GM21360 (cell line): Measurements from ENCODE around the gene SCP2.
"Not testable (repeated sequence)": the region's sequence is repeated elsewhere in the genome, so short reads cannot be mapped to it uniquely, and the experiment has no call there.

Source experiments
- ATAC-seq: cut with Tn5 transposase; IDR thresholded peaks from one replicate; pipeline ENCODE4 v1.9.1; 2021; ENCODE audit warnings: mild to moderate bottlenecking, moderate library complexity; ENCODE audit not compliant: unreplicated experiment

The SCP2 gene

GRCh38 chr1:52963101-52963500 lies 36.0 kb downstream of the SCP2 start:
- no peak for ATAC-seq

DNA sequence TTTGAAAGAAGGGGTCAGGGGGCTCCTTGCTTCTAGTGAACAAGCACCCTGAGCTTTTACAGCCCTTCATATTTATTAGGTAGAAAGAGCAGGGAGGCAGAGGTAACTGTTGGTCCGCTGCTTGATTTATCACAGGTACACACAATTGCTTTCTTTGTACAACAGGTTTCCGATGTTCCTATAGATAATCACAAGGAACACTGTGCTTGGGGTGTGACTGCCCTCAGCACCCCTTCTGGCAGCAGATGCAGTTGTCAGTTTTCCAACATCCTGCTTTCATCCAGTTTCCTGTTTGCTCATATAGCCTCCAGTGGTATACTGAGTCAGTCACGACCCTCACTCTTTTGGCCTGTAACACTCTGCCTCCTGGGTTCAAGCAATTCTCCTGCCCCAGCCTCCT lies 40.6 kb downstream of the SCP2 start:
- no peak for ATAC-seq

DNA sequence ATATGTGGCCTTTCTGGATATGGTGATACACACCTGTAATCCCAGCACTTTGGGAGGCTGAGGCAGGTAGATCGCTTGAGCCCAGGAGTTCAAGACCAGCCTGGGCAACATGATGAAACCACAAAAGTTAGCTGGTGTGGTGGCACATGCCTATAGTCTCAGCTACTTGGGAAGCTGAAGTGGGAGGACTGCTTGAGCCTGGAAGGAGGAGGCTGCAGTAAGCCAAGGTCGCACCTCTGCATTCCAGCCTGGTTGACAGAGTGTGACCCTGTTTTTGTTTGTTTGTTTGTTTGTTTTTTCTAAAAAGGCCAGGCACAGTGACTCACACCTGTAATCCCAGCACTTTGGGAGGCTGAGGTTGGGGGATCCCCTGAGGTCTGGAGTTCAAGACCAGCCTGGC lies 42.2 kb downstream of the SCP2 start:
- ATAC-seq, result not testable (repeated sequence)

DNA sequence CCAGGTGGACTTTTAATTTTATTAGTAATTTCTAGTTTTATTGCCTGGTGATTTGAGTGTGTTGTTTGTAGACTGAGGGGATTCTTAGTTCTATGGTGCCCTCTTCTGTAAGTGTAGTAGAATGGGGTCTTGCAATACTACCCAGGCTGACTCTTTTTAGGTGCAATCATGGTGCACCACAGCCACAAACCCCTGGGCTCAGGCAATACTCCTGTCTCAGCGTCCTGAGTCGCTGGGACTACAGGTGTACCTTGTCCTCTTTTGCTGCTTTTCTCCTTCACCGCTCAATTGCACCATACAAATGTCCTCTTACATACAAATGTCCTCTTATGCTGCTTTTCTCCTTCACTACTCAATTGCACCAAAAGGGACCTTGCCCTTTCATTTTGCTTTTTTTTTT lies 43.1 kb downstream of the SCP2 start:
- no peak for ATAC-seq

DNA sequence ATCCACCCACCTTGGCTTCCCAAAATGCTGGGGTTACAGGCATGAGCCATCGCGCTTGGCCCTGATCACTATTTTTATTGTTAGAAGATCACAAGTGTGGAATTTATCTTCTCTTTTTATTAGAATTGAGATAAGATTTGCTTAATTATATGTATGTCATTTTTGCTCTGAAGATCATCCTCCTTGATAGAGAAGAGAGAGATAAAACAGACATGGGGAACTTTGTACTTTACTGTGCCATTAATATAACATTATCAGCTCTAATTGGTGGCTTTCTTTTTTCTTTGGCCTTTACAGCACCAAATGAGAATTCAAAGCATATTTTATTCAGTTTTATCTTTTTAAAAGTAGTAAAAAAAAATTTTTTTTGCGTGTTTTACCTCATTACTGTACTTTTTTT lies 46.8 kb downstream of the SCP2 start:
- no peak for ATAC-seq

GRCh38 chr1:52976183-52977035 lies 49.3 kb downstream of the SCP2 start:
- no peak for ATAC-seq

GRCh38 chr1:52978045-52978444 lies 51.0 kb downstream of the SCP2 start:
- ATAC-seq, result no peak

DNA sequence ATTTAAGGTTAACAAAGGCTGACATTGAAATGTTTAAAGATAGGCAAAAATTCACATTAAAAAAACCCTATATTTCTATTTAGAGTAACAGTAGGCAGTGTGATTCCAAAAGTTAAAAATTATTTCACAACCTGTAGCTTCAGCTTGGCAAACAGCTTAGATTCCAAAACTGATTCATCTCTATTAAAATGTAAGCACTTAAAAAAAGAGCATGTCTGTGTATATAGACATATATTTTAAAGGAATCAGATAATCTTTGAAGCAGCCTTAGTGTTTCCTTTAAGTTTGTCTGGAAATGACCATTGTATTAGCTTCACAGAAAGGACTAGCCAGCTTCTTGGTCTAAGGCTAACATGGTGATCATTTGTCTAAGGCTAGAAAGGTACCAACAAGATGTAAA lies 65.7 kb downstream of the SCP2 start:
- not testable (repeated sequence) for ATAC-seq

GRCh38 chr1:52994656-52995055 lies 67.6 kb downstream of the SCP2 start:
- no peak for ATAC-seq

DNA sequence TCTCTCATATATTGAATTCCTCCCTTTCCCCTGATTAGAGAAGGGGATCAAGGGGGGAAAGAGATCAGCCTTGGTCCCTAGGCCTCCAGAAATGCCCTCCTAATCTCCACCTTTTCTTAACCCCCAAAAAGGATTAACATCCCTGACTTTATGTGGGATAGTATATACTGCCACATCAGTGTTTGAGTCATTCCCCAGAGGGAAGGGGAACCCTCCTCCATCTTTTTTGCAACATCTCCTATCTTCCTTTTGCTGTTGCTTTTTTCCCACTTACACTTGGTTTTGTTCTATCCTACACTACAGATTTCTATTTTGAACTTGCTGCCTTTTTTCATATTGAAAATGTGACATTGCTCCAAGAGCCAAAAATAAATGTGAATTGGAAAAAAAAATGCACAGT lies 69.6 kb downstream of the SCP2 start:
- ATAC-seq, result no peak

DNA sequence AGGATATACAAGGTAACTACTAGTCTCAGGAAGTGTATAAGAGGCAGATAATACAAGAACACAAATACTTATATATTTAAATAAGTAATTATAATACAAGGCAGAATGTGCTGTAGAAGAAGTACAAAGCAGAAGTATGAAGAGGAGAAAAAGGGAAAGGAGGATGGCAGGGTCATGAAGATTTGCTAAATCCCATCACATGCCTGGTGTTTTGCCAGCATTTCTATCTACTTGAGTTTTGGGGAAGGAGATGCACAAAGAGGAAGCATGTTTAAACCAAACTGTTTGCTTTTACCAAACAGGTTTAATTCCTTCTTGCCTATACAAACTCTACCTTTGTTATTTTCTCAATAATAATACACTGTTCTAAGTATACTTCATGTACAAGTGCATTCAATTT lies 74.1 kb downstream of the SCP2 start:
- no peak for ATAC-seq

GRCh38 chr1:53006612-53007011 lies 79.5 kb downstream of the SCP2 start:
- not testable (repeated sequence) for ATAC-seq

GRCh38 chr1:53010247-53010646 lies 83.2 kb downstream of the SCP2 start:
- ATAC-seq, result not testable (repeated sequence)

GRCh38 chr1:53011175-53011574 lies 84.1 kb downstream of the SCP2 start:
- no peak for ATAC-seq

GRCh38 chr1:53014791-53015507 lies 87.9 kb downstream of the SCP2 start:
- ATAC-seq, result peak; percentile 88

DNA sequence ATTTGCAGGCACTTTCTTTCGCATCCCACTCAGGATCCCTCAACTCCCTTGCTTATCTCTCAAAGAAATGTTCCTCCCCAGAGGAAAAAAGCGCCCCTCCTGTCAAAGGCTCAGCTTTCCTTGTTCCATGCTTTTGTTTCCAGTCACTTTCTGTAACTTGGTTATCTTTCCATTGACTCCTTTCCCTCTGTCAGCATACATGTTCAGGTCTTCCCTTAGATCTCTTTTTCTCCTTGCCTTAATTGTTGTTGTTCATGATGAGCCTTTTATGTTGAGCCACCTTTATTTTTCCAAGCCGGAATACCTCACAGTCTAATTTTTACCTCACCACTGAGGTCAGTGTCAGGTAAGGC lies 88.4 kb downstream of the SCP2 start:
- no peak for ATAC-seq

- no peak for ATAC-seq
Measured at GRCh38 chr1:53016705-53017104, 89.6 kb downstream of the SCP2 start.

DNA sequence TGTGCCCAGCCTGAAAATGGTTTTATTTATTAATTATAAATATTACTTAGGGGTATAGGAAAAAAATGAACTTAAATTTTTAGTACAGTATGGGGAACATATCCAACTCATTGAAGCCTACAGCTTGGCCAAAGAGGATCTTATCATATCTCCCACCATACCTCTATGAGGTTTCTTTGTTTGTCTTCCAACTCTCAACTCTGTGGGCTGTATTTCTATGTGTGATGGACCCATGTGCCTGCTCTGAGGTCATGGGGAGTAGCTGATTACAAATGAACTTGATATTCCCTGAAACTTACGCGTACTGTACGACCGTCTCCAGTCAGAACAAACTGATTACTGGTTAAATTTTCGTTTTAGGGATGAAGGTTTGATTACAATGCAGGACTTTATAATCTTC lies 93.5 kb downstream of the SCP2 start:
- ATAC-seq, result no peak

GRCh38 chr1:53022179-53022578 lies 95.1 kb downstream of the SCP2 start:
- ATAC-seq, result no peak

GRCh38 chr1:53023546-53023945 lies 96.5 kb downstream of the SCP2 start:
- ATAC-seq, result no peak

DNA sequence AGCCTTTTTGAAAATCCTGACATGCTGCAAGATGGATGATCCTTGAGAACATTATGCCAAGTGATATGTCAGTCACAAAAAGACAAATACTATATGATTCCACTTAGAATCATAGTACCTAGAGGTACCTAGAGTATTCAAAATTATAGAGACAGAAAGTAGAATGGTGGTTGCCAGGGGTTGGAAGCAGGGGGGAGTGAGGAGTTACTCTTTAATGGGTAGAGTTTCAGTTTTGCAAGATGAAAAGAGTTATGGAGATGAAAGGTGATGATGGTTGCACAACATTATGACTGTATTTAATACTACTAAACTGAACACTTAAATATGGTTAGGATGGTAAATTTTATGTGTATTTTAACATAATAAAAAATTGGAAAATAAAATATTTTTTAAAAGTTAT lies 97.0 kb downstream of the SCP2 start:
- no peak for ATAC-seq

GRCh38 chr1:53025034-53025768 lies 98.1 kb downstream of the SCP2 start:
- no peak for ATAC-seq
